ENCODE measurements around the gene KDM2A.

KDM2A gene

DNA sequence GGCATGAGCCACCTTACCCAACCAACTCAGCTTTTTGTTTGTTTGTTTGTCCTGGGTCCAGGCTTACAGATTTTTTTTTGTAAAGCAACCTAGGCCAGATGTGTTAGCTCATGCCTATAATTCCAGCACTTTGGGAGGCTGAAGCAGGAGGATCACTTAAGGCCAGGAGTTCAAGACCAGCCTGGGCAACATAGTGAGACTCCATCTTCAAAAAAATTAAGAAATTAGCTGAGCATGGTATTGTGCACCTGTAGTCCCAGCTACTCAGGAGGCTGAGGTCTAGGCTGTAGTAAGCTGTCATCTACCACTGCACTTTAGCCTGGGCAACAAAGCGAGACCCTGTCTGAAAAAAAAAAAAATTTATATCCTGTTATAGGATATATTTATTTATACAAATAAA is 118.5 kb downstream of the KDM2A start:
- DNase-seq (ENCODE audit: low read depth in 3 of 3): no peak

DNA sequence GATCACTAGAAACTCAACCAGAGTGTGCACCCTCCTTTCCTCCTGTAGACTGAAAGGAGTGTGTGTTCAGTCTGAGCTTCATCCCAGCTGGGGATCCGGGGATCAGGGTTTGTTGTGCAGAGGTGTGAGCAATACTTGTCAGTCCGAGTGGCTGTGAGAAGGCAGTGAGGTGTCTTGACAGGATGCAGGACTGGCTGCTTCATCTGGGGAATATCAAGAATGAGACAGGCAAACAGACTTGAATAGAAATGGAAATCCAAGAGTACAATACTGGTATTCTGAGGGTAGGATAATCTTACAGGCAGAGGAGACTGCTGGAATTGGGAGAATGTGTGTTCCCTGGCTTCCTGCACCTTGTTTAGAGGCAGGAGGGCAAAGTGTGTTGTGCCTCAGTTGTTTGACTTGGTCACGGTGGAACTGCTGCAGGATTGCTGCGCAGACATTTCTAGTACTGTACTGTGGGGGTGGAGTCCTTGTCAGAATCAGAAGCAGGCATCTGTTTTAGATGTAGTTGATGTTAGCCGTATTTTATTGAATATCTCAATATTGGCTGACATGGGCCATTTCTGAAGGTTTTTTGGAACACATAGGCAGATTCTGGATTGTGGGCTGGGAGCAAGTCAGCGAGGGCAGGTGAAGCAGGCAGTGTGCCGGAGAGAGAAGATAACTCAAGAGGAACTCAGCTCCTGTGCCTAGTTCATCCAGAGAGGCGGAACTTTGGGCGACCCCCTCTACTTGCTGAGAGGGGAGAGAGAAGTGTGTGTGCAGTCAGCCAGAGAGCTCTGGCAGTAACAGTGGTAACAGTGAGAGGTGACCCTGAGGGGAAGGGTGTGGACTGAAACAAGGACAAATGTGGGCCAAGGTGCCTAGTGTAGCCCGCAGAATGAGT is 120.1 kb downstream of the KDM2A start:
- no peak for DNase-seq (ENCODE audit: low read depth in 3 of 3)

DNA sequence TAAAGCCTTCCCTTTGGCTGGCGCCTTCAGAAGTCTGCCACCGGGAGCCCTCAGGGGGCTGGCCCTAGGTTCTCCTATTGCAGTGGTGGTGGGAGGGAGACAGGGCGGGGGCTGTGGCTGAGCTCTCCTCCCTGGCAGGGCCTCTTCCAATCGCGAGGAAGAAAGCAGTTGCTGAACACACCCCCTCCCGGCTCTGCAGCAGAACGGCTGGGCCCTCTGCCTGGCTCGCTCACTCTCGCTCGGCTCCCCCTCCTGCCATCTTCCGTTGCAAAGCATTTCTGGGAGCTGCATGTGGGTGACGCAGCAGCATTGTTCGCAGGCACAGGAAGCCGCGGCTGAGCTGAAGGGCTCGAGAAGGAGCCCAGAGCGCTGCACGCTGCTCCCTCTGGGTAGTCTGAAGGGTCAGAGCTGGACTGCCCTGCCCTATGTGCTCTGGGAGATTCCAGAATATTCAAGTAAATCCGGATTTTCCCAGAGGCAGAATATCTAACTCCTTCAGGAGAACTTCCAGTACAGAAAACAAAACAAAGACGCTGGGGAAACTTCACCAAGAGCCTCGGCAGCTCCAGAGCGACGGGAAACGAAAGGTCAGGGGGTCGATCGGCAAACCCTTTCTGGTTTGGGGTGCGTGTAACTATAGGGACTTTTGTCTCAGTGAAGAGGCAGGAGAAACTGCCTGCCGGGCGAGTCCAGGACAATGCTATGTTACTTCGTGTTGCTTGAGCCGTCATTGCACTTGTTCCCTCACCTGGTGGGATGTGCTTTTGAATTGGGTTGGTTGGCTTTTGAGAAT is 120.9 kb downstream of the KDM2A start:
- DNase-seq (ENCODE audit: low read depth in 3 of 3): peak; percentile 83 to 94 (median 91)

DNA sequence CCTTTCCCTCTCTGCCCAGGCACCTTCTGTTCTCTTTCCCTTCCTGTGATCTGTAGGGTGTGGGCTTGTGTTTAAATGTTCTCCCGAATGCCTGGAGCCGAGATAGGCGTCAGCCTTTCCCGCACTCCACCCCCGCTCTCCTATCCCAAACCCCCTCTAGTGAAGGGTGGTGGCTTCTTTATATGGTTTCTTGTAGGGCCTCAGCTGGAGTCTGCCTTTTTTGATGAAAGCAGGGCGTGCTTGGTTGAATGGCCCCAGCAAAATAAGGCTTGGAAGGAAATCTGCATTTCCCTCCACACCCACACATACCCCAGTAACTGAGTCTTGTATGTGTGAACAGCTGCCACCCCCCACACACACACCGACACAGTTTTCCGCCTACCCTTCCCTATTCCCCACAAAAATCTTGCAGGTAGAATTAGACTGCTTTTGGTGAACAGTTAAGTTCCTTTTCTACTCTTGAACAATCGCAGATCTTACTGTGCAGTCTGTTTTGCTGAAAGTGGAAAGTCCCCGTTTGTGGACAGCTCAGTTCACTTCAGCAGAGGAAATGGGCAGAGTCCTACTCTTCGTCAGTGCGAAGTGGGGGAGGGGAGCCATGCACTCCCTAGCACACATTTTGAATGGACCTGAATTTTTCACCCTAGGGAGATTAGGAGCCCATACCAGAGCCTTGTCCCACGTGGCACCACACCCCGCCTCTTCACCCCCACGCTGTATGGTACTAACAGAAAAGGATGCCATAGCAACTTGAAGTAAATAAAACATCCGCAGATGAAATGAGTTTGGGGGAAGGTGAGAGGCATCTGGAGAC is 121.7 kb downstream of the KDM2A start:
- peak; percentile 46 to 60 (median 50) for DNase-seq (ENCODE audit: low read depth in 3 of 3)

DNA sequence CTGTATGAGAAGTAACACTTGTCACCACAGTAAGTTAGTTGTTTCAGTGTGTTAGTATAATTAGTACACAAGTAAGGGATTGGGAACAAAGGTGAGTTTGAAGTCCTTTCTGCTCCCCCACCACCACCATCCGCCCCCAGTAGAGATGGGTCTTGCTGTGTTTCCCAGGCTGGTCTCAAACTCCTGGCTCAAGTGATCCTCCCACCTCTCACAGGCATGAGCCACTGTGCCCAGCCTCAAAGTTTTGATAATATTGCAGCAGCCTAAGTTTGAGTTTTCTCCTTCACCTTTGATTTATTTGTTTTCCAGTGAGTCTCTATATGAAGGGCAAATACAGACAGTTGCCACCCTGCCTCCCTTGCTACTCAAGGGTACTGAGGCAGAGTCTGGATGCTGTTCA is 123.5 kb downstream of the KDM2A start:
- no peak for DNase-seq (ENCODE audit: low read depth in 3 of 3)

DNA sequence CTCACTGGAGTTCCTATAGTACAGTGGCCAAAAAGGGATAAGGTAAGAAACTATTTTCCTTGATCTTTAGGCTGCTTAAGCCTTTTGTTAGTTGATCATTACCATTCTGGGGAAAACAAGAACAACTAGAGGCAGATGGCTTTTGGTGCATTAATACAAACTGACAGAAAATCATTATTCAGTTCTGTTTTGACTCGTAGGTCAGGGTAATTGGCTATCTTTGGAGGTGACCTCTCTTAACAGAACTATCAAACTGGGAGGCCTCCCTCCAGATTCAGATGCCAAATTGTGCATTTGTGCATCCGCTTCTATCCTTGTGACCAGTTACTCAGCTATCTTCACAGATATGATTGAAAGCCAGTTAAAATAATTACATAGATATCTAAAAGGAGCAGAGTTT is 124.0 kb downstream of the KDM2A start:
- no peak for DNase-seq (ENCODE audit: low read depth in 3 of 3)

DNA sequence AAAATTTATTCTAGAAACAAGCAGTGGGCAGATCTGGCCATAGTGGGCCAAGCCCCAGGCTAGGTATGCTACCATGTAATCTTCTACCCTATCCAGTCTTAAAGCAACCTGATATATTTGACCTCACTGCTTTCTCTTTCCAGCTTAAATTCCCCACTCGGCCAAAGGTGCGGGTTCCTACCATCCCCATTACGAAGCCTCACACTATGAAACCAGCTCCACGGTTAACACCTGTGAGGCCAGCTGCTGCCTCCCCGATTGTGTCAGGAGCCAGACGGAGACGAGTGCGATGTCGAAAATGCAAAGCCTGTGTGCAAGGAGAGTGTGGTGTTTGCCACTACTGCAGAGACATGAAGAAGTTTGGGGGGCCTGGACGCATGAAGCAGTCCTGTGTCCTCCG is 126.0 kb downstream of the KDM2A start:
- no peak for DNase-seq (ENCODE audit: low read depth in 3 of 3)

DNA sequence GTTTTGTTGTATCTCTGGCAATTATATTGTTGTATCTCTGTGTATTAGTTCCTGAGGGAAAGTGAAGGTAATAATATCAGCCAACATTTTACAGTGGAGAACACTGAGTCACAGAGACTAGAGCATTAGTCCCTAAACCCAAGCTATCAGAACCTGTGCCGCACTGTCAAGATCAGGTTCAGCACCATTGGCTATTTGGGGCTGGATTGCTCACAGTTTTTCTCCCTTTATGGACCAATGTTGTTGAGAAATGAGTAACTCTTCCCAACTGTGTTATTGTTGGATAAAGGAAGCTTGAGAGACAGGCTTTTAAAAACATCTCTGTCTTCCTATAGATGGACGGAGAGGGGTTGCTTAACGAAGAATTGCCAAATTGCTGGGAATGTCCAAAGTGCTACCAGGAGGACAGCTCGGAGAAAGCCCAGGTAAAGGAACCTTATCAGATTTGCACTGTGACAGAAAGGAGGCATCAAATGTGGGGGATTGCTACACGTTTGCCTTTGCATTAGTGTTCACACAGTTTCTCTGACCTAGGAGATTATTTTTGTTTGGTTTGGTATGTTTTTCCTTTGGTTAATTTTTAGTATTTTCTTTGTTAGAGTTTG is 129.0 kb downstream of the KDM2A start:
- DNase-seq (ENCODE audit: low read depth in 3 of 3): no peak

DNA sequence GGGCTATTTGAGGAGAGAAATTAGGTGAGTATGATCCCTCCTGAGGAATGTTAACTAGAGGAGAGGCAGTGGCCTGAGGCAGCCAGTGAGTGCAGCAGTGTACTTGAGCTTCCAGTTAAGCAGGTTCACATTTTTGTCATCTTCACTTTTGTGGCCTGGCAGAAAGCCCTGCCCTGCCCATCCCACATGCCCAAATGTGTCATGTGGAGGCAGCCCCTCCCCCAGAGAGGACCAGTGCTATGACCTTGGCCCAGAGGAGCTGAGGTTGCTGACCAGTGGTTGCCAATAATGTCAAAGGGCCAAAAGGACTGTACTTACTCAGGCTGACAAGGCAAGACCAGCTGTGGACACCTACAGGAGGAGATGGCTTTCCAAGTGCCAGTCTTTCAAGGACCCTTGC is 129.6 kb downstream of the KDM2A start:
- DNase-seq (ENCODE audit: low read depth in 3 of 3): no peak

DNA sequence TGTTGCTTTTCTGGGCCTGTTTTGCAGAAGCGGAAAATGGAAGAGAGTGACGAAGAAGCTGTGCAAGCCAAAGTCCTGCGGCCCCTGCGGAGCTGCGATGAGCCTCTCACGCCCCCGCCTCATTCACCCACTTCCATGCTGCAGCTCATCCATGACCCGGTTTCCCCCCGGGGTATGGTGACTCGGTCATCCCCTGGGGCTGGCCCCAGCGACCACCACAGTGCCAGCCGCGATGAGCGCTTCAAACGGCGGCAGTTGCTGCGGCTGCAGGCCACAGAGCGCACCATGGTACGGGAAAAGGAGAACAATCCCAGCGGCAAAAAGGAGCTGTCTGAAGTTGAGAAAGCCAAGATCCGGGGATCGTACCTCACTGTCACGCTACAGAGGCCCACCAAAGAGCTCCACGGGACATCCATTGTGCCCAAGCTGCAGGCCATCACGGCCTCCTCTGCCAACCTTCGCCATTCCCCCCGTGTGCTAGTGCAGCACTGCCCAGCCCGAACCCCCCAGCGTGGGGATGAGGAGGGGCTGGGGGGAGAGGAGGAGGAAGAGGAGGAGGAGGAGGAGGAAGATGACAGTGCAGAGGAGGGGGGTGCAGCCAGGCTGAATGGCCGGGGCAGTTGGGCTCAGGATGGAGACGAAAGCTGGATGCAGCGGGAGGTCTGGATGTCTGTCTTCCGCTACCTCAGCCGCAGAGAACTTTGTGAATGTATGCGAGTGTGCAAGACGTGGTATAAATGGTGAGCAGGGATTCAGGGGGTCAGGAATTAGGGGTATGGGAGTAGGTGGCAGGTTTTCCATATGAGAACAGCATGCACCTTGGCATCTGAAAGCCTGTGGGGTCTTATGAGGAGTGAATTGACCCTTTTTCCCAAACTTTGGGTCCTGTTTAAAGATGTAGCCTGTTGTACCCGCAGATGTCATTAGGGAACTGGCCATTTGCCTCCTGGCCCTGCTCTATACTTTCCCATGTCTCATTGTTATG is 131.3 kb downstream of the KDM2A start:
- no peak for DNase-seq (ENCODE audit: low read depth in 3 of 3)

DNA sequence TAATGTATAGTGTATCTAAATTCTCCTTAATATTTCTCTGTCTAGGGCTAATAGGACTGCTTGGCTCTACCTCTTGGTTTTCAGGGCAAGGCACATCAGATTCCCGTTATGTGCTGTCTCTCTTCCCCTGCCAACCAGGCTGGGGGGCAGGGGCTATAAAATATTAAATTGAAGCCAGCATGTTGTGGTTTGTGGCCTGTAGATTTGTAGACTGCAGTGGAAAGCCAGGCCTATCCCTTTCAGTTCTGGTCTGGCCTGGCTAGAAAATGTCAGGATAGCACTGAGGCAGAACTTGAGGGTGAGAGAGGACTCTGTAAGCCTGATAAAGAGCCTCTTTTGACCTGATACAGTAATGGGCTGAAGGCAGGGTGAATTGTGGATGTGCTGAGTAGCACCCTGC is 132.8 kb downstream of the KDM2A start:
- no peak for DNase-seq (ENCODE audit: low read depth in 3 of 3)

DNA sequence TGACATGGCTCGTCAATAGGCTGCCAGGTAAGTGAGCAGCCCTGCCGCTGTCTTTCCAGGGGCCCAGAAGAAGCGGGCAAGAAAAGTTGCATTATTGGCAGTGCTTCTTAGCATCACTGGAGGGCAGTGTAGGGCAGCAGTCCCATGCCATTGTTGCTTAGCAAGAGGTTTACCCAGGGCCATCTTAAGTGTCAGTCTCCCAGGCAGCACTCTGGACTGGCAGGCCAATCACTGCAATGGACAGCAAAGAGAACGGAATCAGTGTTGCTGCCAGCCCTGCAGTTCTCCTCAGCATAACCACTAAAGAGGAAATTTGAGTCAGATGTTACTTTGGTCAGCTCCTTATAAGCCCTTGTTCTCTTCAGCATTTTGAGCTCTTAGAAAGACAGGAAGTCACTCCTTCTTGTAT is 133.8 kb downstream of the KDM2A start:
- no peak for DNase-seq (ENCODE audit: low read depth in 3 of 3)

DNA sequence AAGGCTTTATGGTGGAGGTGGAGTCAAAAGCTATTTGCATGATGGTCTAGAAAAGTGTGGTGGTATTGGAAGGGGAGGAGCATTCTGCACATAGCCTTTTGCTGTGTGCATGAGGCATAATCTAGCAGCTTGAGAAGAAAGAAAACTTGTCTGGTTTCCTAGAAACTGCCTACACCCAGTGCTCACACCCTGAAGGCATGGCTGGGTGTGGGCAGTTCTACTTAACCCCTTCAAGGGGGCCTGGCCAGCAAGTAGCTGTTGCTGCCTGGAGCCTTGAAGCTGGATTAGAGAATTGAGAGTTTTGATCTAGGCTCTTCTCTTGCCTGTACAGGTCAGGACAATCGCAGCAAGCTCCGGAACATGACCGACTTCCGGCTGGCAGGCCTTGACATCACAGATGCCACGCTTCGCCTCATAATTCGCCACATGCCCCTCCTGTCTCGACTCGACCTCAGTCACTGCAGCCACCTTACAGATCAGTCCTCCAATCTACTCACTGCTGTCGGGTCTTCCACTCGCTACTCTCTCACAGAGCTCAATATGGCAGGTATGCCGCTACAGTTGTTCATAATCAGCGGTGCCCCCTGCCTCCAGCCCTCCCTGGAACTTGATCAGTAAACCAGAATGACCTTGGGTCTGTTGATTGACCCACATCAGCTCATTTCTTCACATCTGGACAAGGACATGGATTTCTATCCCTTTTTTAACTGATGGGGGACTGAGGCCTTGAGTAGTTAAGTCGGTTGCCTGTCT is 135.0 kb downstream of the KDM2A start:
- DNase-seq (ENCODE audit: low read depth in 3 of 3): no peak

DNA sequence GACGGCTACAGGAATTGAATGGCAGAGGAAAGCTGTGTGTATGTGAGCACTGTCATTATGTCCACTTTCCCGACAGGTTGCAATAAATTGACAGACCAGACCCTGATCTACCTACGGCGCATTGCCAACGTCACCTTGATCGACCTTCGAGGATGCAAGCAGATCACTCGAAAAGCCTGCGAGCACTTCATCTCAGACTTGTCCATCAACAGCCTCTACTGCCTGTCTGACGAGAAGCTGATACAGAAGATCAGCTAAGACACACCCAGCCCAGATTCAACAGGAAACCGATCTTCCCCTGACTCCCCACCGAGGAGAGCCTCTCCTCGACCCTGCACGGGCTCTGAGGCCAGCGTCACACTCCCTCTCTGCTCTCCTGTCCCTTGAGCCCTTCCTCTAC is 135.7 kb downstream of the KDM2A start:
- no peak for DNase-seq (ENCODE audit: low read depth in 3 of 3)

DNA sequence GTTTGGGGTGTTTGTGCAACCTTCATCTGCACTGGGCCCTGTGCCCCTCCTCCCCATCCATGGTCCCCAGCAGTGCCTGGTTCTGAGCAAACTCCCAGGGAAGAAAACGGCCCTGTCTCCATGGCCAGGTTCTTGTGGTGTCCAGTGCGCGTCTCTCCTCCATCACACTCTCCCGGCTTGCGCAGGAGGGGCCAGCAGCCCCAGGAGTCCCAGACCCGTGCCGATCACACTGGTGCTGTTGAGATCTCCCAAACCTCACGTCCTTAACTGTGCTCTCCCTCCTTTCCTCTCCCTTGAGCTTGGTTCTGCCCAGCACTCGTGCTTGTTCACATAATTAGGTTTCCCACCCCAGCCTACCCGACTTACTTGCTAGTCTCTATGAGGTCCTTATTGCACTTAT is 136.3 kb downstream of the KDM2A start:
- no peak for DNase-seq (ENCODE audit: low read depth in 3 of 3)

DNA sequence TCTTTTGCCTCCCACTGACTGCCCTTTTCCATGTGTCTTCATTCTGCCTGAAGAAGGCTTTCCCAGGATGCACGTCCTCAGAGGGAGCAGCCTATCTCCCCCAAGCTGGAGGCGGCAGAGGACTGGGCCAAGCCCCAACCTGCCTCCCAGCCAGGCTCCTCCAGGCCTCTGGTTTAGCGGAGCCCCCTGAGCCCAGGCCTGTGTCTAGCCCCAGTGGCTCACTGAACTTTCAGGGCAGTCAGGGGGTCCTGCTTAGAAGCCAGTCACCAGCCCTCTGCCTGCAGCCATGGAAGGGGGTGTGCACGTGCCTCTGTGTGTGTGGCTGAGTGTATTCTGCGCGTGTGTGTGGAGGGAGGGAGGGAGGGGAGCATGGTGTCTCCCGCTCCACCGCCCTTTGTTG is 136.8 kb downstream of the KDM2A start:
- DNase-seq (ENCODE audit: low read depth in 3 of 3): no peak

DNA sequence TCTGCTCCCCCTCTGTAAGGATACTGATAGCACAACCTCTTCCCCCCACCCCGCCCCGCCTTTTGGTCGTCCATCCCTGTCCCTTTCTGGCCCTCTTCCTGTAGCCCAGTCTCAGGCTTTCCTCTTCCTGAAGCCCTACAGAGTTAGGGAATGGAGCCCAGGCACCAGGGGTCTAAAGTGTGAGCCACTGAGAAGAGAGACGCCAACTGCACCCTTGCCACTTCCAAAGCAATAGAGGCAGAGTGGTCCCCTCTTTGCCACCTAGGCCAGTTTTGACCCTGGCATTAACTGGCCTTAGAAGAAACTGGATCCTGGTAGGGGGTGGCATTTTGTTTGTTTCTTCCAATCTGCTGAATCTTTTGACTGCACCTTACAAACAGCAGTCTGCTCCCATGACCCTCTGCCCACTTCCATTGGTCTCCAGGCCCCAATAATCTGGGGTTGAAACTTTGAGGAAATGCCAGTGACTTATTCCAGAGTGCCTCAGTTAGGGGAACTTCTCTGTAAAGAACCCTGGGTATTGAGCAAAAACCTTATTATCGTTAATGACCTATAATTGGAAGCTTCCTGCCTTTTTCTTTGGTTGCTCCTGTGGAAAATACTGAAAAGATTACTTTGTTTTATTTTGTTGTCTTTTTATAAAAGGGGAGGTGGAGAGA is 137.5 kb downstream of the KDM2A start:
- DNase-seq (ENCODE audit: low read depth in 3 of 3): no peak

DNA sequence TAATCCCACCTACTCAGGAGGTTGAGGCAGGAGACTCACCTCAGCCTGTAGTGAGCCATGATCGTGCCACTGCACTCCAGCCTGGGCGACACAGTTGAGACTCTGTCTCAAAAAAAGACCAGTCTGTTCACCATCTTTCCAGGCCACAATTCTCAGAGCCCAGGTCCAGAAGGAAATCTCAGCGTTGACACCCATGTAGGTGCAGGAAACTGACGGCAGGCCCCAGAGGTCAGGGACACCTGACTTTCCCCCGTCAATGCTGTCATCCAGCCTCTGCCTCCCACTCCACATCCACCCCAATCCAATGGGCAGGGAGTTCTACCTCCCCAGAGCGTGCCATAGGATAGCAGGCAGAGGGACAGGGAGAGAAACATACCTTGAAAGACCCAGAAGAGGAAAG is 141.3 kb downstream of the KDM2A start:
- DNase-seq (ENCODE audit: low read depth in 3 of 3): no peak
